ENCODE data around the gene C14orf132.

Gene C14orf132

DNA sequence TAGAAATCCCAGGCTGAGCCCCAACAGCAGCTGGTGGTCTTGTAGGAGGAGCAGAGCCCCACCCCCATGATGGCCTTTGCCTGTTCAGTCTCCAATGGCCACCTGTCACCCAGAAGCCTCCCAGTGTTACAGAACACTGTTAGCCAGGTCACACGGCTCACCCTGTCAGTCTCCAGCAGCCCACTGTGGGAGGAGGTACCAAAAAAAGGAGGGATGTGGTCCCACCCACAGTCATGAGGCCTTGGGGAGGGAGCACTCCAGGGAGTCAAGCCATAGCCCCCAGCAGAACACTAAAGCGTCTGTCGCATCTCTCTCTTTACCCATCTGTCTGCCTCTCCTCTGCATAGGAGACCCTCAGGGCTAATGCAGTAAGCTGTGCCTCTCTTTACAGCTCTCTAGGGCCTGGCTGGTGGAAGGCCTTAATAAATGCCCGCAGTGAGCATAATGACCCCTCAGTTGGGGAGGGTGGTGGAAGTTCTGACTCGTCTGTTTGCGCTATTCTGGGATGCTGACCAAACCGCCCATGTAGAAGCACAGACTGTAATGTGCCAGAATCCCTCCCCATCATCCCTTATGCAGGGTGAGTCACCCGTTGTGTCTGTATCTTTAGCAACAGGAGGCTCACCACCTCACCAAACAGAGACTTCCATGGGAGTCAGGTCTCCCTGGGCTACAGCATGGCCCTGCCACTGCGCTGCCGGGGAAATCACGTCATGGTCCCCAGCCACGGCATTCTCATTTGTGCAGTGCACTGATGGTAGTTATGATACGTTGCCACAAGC lies 14.6 kb downstream of the C14orf132 start:
- H3K27ac ChIP-seq, result peak overlapping the region; percentile 19; the same call in 1 of the 2 replicates
- TF ChIP-seq, protein P1, sequence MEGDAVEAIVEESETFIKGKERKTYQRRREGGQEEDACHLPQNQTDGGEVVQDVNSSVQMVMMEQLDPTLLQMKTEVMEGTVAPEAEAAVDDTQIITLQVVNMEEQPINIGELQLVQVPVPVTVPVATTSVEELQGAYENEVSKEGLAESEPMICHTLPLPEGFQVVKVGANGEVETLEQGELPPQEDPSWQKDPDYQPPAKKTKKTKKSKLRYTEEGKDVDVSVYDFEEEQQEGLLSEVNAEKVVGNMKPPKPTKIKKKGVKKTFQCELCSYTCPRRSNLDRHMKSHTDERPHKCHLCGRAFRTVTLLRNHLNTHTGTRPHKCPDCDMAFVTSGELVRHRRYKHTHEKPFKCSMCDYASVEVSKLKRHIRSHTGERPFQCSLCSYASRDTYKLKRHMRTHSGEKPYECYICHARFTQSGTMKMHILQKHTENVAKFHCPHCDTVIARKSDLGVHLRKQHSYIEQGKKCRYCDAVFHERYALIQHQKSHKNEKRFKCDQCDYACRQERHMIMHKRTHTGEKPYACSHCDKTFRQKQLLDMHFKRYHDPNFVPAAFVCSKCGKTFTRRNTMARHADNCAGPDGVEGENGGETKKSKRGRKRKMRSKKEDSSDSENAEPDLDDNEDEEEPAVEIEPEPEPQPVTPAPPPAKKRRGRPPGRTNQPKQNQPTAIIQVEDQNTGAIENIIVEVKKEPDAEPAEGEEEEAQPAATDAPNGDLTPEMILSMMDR (conservative IDR thresholded peaks at IDR 0.05; ENCODE audit: low read depth), result no peak
- ChIA-PET CTCF (no interaction called here), POLR2A (ENCODE audit: low non-redundant PET) (no interaction called here)
- no peak for DNase-seq (ENCODE audit: low spot score)

DNA sequence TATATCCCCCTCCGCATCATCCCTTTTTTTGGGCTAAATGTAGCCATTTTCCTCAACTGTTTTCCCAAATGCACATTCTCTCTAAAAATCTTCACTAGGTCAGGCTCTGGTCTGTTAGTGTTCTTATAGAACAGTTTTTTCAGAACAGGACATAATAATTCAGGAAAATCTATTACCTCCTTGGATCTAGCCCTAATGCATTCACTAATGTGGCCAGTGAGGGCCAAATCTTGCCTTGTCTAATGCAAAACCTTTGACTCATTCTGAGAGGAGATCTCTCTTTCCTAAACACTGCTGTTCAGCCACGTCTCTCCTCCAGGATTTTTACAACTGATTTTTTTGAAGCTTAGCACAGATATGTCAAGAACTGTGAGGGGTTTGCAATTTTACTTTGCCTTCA lies 15.5 kb downstream of the C14orf132 start:
- no peak overlapping the region for H3K27ac ChIP-seq
- TF ChIP-seq, protein P1 (conservative IDR thresholded peaks at IDR 0.05; ENCODE audit: low read depth), result no peak
- ChIA-PET CTCF (interaction anchor here (0.6 to 3.2 kb wide), 3 partner anchors 21 to 370 kb away, joined by 4 to 27 read pairs (median 4); no protein-coding TSS in a partner anchor), POLR2A (ENCODE audit: low non-redundant PET) (no interaction called here)
- no peak for DNase-seq (ENCODE audit: low spot score)

DNA sequence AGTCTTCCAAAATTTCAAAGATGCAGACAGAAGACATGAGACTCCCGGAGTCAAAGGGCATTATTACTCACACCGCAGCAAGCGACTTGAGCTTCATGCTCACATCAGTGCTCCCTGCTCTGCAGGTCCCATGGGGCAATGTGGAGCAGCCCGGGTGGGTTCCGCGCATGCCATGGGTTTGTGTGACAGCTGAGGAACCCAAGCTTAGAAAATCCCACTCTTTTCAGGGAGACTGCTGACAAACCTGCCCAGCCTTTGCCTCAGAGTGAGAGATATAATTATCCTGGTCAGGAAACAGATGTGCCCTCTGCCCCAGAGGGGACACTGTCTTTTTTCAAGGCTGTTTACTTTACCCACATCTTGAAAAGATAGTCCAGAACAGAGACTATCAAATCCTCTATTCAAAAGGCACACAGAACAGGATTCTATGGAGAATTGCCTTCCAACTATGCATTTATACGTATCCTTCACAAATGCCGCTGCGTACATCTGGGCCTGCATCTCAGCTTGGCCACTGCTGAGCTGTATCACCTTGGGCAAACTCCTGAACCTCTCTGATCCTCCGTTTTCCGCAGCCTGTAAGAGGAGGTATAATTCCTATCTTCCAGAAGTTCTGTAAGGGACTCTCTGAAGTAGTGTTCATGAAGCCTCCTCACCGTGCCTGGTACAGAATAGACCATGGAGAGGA lies 16.0 kb downstream of the C14orf132 start:
- DNase-seq (ENCODE audit: low spot score), result no peak
- CTCF ChIA-PET, result interaction anchor here (0.6 to 3.2 kb wide), 3 partner anchors 21 to 371 kb away, joined by 4 to 27 read pairs (median 4); no protein-coding TSS in a partner anchor
- POLR2A ChIA-PET (ENCODE audit: low non-redundant PET), result no interaction called here

GRCh38 chr14:96055753-96056508 lies 16.8 kb downstream of the C14orf132 start:
- TF ChIP-seq, protein P1 (conservative IDR thresholded peaks at IDR 0.05; ENCODE audit: low read depth), result no peak
- CTCF ChIA-PET, result interaction anchor here (0.9 to 3.2 kb wide), 10 partner anchors 10 to 219 kb away, joined by 3 to 27 read pairs (median 4); no protein-coding TSS in a partner anchor

More for the DNA sequence above, 16.0 kb downstream of the C14orf132 start:
- no peak overlapping the region for H3K27ac ChIP-seq
- TF ChIP-seq, protein P1 (conservative IDR thresholded peaks at IDR 0.05; ENCODE audit: low read depth), result no peak

GRCh38 chr14:96056509-96057422 lies 17.6 kb downstream of the C14orf132 start:
- POLR2A ChIA-PET (ENCODE audit: low non-redundant PET), result no interaction called here
- TF ChIP-seq, protein P1 (conservative IDR thresholded peaks at IDR 0.05; ENCODE audit: low read depth), result 0 out of 2 replicates have a peak, but pooled peaks have one; percentile 9
- peak; percentile 46 for DNase-seq (ENCODE audit: low spot score)
- CTCF ChIA-PET, result interaction anchor here (0.6 to 3.2 kb wide), 14 partner anchors 9 to 218 kb away, joined by 3 to 27 read pairs (median 4); no protein-coding TSS in a partner anchor
- no peak overlapping the region for H3K27ac ChIP-seq

More at GRCh38 chr14:96055753-96056508, 16.8 kb downstream of the C14orf132 start:
- no peak for DNase-seq (ENCODE audit: low spot score)
- POLR2A ChIA-PET (ENCODE audit: low non-redundant PET), result no interaction called here
- H3K27ac ChIP-seq, result no peak overlapping the region
